ENCODE results near the gene DNM2. TPM values are rescaled to one million over a fixed set of nuclear protein-coding genes. Genes with fewer than 3 reads are reported as not detected.

DNM2 gene
- total RNA-seq, 4 donors from 2014 or later: 73.6 to 115 (median 93.7) TPM

- WGBS: 89% methylated on average over 16 of the region's 33 CpGs
- H3K36me3 ChIP-seq: peaks cover 39 to 77% (median 74%) of the 10 kb centered on the region in 4 donors
- TF ChIP-seq POLR2AphosphoS5 (IDR thresholded peaks at IDR 0.05) (no peak), CTCF (IDR thresholded peaks at IDR 0.05) (no peak), EP300 (IDR thresholded peaks at IDR 0.05) (no peak), POLR2A (IDR thresholded peaks at IDR 0.05; ENCODE audit: low read depth) (no peak)
- H3K27me3 ChIP-seq: no peaks in the 10 kb centered on the region
- DNase-seq (ENCODE audit: extremely low spot score): no peak
- no peak overlapping the region for H3K4me3 ChIP-seq
- H3K9me3 ChIP-seq: no peaks in the 10 kb centered on the region
- H3K4me1 ChIP-seq: peaks cover 0 to 10% (median 9%) of the 10 kb centered on the region in 4 donors
- H3K27ac ChIP-seq (replicated peaks in 1 of 4): peak overlapping the region in 1 of 4 donors; percentile 26
- intact Hi-C loops (cut with DNase I): no loop called here
Observed at GRCh38 chr19:10830931-10831779, 113.3 kb downstream of the DNM2 start.

DNA sequence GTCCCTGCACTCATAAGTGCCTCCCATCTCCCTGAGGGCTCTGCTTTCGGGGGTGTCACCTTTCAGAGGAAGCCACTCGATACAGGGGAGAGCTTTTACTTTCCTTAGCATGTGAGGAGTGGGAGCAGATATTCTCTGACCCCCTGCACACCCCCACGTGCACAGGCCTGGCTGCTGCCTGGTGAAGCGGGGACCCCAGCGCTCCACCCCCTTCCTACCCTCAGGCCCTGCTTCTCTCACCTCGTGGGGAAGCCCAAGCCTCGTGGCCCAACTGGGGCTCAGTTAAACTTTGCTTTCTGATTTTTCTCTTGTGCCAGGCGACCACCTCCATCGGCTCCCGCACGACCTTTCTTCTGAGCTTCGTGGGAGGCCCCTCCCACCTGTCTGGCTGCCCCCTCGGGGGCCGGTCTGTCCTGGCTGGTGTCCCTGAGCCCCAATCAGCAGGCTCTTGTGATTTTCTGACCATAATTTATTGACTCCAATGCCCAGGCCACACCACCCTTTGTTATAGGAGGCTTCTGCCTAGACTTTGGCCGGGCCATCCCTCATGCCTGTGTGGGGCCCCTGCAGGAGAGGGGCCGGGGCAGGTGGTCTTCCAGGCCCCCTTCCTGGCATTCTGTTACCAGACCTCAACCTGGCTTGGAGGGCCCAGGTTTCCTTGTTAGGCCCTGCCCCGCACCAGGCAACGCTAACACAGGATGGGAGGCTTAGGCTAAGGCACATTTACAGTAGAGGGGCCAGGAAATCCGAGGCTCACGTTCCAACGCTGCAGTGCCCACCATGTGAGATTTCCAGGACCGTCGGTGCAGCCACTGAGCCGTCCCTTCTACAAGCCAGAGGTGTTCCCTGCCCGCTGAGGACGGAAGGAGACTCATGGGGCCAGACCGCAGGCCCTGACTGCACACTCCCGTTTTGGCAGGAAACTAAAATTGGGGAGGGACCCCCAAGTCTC, 114.4 kb downstream of the DNM2 start:
- no peak overlapping the region for H3K4me3 ChIP-seq
- H3K27me3 ChIP-seq: no peaks in the 10 kb centered on the region
- intact Hi-C loops (cut with DNase I): no loop called here
- peaks cover 7 to 19% (median 16%) of the 10 kb centered on the region in 4 donors for H3K4me1 ChIP-seq
- 75% methylated on average over 16 of the region's 28 CpGs for WGBS
- peaks cover 0 to 6% (median 3%) of the 10 kb centered on the region in 4 donors for H3K9me3 ChIP-seq
- DNase-seq (ENCODE audit: extremely low spot score): no peak
- H3K27ac ChIP-seq (replicated peaks in 1 of 4): no peak overlapping the region
- peaks cover 29 to 66% (median 63%) of the 10 kb centered on the region in 4 donors for H3K36me3 ChIP-seq
- TF ChIP-seq POLR2AphosphoS5 (IDR thresholded peaks at IDR 0.05) (no peak), CTCF (IDR thresholded peaks at IDR 0.05) (no peak), EP300 (IDR thresholded peaks at IDR 0.05) (no peak), POLR2A (IDR thresholded peaks at IDR 0.05; ENCODE audit: low read depth) (no peak)

GRCh38 chr19:10832939-10833296, 115.0 kb downstream of the DNM2 start:
- intact Hi-C loops (cut with DNase I): no loop called here
- Histone ChIP-seq H3K27me3 (no peaks in the 10 kb centered on the region), H3K36me3 (peaks cover 23 to 59% (median 57%) of the 10 kb centered on the region in 4 donors), H3K4me1 (peaks cover 7 to 19% (median 16%) of the 10 kb centered on the region in 4 donors), H3K9me3 (peaks cover 0 to 6% (median 3%) of the 10 kb centered on the region in 4 donors), H3K27ac (replicated peaks in 1 of 4) (no peak overlapping the region), H3K4me3 (no peak overlapping the region)
- DNase-seq (ENCODE audit: extremely low spot score): no peak
- 74% methylated on average over 10 of the region's 20 CpGs for WGBS
- TF ChIP-seq CTCF (IDR thresholded peaks at IDR 0.05) (no peak), EP300 (IDR thresholded peaks at IDR 0.05) (no peak), POLR2A (IDR thresholded peaks at IDR 0.05; ENCODE audit: low read depth) (no peak), POLR2AphosphoS5 (IDR thresholded peaks at IDR 0.05) (no peak)

- intact Hi-C loops (cut with DNase I): no loop called here
- peaks cover 0 to 6% (median 3%) of the 10 kb centered on the region in 4 donors for H3K9me3 ChIP-seq
- TF ChIP-seq EP300 (IDR thresholded peaks at IDR 0.05) (no peak), POLR2A (IDR thresholded peaks at IDR 0.05; ENCODE audit: low read depth) (no peak), CTCF (IDR thresholded peaks at IDR 0.05) (no peak), POLR2AphosphoS5 (IDR thresholded peaks at IDR 0.05) (no peak)
Observed at GRCh38 chr19:10835089-10835753, 117.3 kb downstream of the DNM2 start.

More at GRCh38 chr19:10835089-10835753, 117.3 kb downstream of the DNM2 start:
- Histone ChIP-seq H3K4me3 (peak overlapping the region; percentile 65 to 80 (median 71)), H3K27me3 (no peaks in the 10 kb centered on the region), H3K36me3 (peaks cover 12 to 40% (median 36%) of the 10 kb centered on the region in 4 donors), H3K27ac (replicated peaks in 1 of 4) (peak overlapping the region; percentile 94 to 99 (median 96)), H3K4me1 (peaks cover 7 to 19% (median 16%) of the 10 kb centered on the region in 4 donors)
- no peak for DNase-seq (ENCODE audit: extremely low spot score)
- 28% methylated on average over 13 of the region's 32 CpGs for WGBS
